SK-N-SH (cell line): Measurements from ENCODE around the gene GRID2IP.
"Not testable (repeated sequence)": the region's sequence is repeated elsewhere in the genome, so short reads cannot be mapped to it uniquely, and the experiment has no call there.

Source experiments
- CHD2 ChIP-seq: fragments of 150-350 bp; IDR thresholded peaks from 2 replicates; pipeline ENCODE4 v1.6.1; 2018; ENCODE audit warnings: low read length; ENCODE audit not compliant: partially characterized antibody
- CTCF ChIP-seq: fragments of 200-600 bp; sonication (generic); IDR thresholded peaks from 2 replicates; pipeline ENCODE4 v1.6.1; 2017; ENCODE audit warnings: antibody characterized with exemption, mild to moderate bottlenecking, moderate library complexity
- EP300 ChIP-seq, 2 experiments: IDR thresholded peaks; 2 replicates each; pipeline versions ENCODE4 v1.4.0 to v1.6.1; 2012; ENCODE audit warnings: borderline replicate concordance in 1 of 2, low read depth in 1 of 2, low read length in 1 of 2
- EZH2phosphoT487 ChIP-seq: fragments of 200-600 bp; sonication (generic); IDR thresholded peaks from 2 replicates; pipeline ENCODE4 v1.6.1; 2017; ENCODE audit warnings: low read depth, mixed run types, mild to moderate bottlenecking, antibody characterized with exemption, moderate library complexity, borderline replicate concordance
- JUND ChIP-seq: IDR thresholded peaks from 2 replicates; pipeline ENCODE4 v1.4.0; 2012
- MAX ChIP-seq: IDR thresholded peaks from 2 replicates; pipeline ENCODE4 v1.4.0; 2012; ENCODE audit warnings: low read depth
- MEF2A ChIP-seq: IDR thresholded peaks from 2 replicates; pipeline ENCODE4 v1.4.0; 2012; ENCODE audit warnings: low read depth, borderline replicate concordance
- POLR2AphosphoS5 ChIP-seq: IDR thresholded peaks from 2 replicates; pipeline ENCODE4 v1.6.1; 2012; ENCODE audit warnings: low read depth, low read length
- REST ChIP-seq: IDR thresholded peaks from 2 replicates; pipeline ENCODE4 v1.6.1; 2012; ENCODE audit warnings: mild to moderate bottlenecking, low read depth, low read length, moderate library complexity
- TAF1 ChIP-seq: IDR thresholded peaks from 2 replicates; pipeline ENCODE4 v1.6.1; 2012; ENCODE audit warnings: low read depth, mild to moderate bottlenecking, low read length, moderate library complexity, borderline replicate concordance
- TCF12 ChIP-seq: IDR thresholded peaks from 2 replicates; pipeline ENCODE4 v1.4.0; 2012
- USF1 ChIP-seq: IDR thresholded peaks from 2 replicates; pipeline ENCODE4 v1.4.0; 2012; ENCODE audit warnings: low read depth, borderline replicate concordance
- YY1 ChIP-seq: IDR thresholded peaks from 2 replicates; pipeline ENCODE4 v1.4.0; 2012; ENCODE audit warnings: low read depth, mild to moderate bottlenecking
- ZBTB33 ChIP-seq: IDR thresholded peaks from 2 replicates; pipeline ENCODE4 v1.4.0; 2012; ENCODE audit warnings: low read depth, borderline replicate concordance

- not testable (repeated sequence) for TF ChIP-seq YY1; EP300 (IDR thresholded peaks at IDR 0.05; ENCODE audit: borderline replicate concordance in 1 of 2, low read depth in 1 of 2, low read length in 1 of 2); EZH2phosphoT487; CTCF; ZBTB33; TAF1; CHD2; USF1; MAX; REST; MEF2A; POLR2AphosphoS5; JUND; TCF12
These were observed 100.7 kb downstream of the GRID2IP start for GRCh38 chr7:6450591-6450990.
